GM12878 (cell line): ENCODE measurements around the gene PITPNC1. TPM values are rescaled to one million over a fixed set of nuclear protein-coding genes. Genes with fewer than 3 reads are reported as not detected.

Experiments used
- ATAC-seq: fragments of 200-7000 bp; cut with Tn5 transposase; 3 replicates; pipeline ENCODE4 v1.9.1; 2020; ENCODE audit warnings: mild to moderate bottlenecking, moderate library complexity
- BruUV-seq: library from RNA; stranded (reverse); fragments of 400-500 nt; replicated peaks from 2 replicates; lab custom pipeline; 2021; lab: Mats Ljungman, UMichigan
- CTCF ChIA-PET: fragments of 300-600 bp; sonication (Branson Sonifier 250); formaldehyde crosslinking; extraction: SDS; loops from one replicate; lab custom pipeline; 2021; ENCODE audit warnings: inconsistent platforms; lab: Yijun Ruan, JAX
- POLR2A ChIA-PET: fragments of 350-600 bp; formaldehyde crosslinking; extraction: SDS; loops from one replicate; lab custom pipeline; 2021; ENCODE audit warnings: inconsistent platforms; lab: Charles Lee
- RAD21 ChIA-PET: fragments of 300-600 bp; sonication (Branson Sonifier 250); formaldehyde crosslinking; loops from one replicate; lab custom pipeline; 2023; ENCODE audit warnings: antibody characterized with exemption; ENCODE audit not compliant: unreplicated experiment; lab: Charles Lee
- SMC1A ChIA-PET: fragments of 300-600 bp; sonication (Branson Sonifier 250); formaldehyde crosslinking; loops from one replicate; lab custom pipeline; 2023; ENCODE audit not compliant: unreplicated experiment, uncharacterized antibody; lab: Charles Lee
- DNase-seq: peaks from one replicate; pipeline ENCODE4 v3.0.0-alpha.2; 2011; ENCODE audit warnings: low read depth, low spot score
- FAIRE-seq: peaks from 3 replicates; lab custom pipeline; 2011; peaks lifted over from hg19 to GRCh38; lab: Jason Lieb, UNC
- H2AFZ ChIP-seq: 2 replicates; pipeline ENCODE4 v1.6.0; 2011; ENCODE audit warnings: low read depth, low read length, control low read depth; ENCODE audit not compliant: control insufficient read depth
- H3K27ac ChIP-seq: 2 replicates; pipeline ENCODE4 v1.5.1; 2011; ENCODE audit warnings: control low read depth; ENCODE audit not compliant: control insufficient read depth, insufficient read depth
- H3K27me3 ChIP-seq, 2 experiments: replicated peaks in 1 of 2; 2 replicates each; pipeline versions ENCODE4 v1.6.0 to v1.6.1; 2011; ENCODE audit warnings: low read length in 1 of 2; ENCODE audit not compliant: control insufficient read depth in 2 of 2, insufficient read depth in 2 of 2
- H3K36me3 ChIP-seq, 2 experiments: 2 replicates each; pipeline ENCODE4 v1.5.1; 2011; ENCODE audit warnings: low read length in 1 of 2; ENCODE audit not compliant: control insufficient read depth in 2 of 2, insufficient read depth in 2 of 2
- H3K4me1 ChIP-seq: 2 replicates; pipeline ENCODE4 v1.6.1; 2011; ENCODE audit warnings: mild to moderate bottlenecking, low read length, moderate library complexity, mixed read lengths; ENCODE audit not compliant: control insufficient read depth, insufficient read depth
- H3K4me2 ChIP-seq: 2 replicates; pipeline ENCODE4 v1.6.0; 2011; ENCODE audit warnings: control low read depth; ENCODE audit not compliant: control insufficient read depth, insufficient read depth
- H3K4me3 ChIP-seq: fragments of 200-600 bp; sonication (generic); 2 replicates; pipeline ENCODE4 v1.5.1; 2016
- H3K79me2 ChIP-seq: 2 replicates; pipeline ENCODE4 v1.6.0; 2011; ENCODE audit warnings: low read length; ENCODE audit not compliant: control insufficient read depth, insufficient read depth
- H3K9ac ChIP-seq: 2 replicates; pipeline ENCODE4 v1.8.0; 2011; ENCODE audit warnings: low read length, control low read depth, mixed read lengths; ENCODE audit not compliant: control insufficient read depth, insufficient read depth
- H3K9me3 ChIP-seq: replicated peaks from 3 replicates; pipeline ENCODE4 v1.5.1; 2011; ENCODE audit warnings: mild to moderate bottlenecking, low read length; ENCODE audit not compliant: control insufficient read depth, insufficient read depth
- H4K20me1 ChIP-seq: 2 replicates; pipeline ENCODE4 v1.6.0; 2011; ENCODE audit not compliant: control insufficient read depth, insufficient read depth
- ATF2 ChIP-seq: IDR thresholded peaks from 2 replicates; pipeline ENCODE4 v1.6.1; 2012; ENCODE audit warnings: low read length, inconsistent platforms
- ATF7 ChIP-seq: fragments of 450-650 bp; IDR thresholded peaks from 2 replicates; pipeline ENCODE4 v1.6.1; 2016; ENCODE audit warnings: low read depth, mild to moderate bottlenecking
- CBFB ChIP-seq: IDR thresholded peaks from 2 replicates; pipeline ENCODE4 v1.6.1; 2016; ENCODE audit warnings: antibody characterized with exemption, low read depth
- CBX3 ChIP-seq: fragments of 200-600 bp; sonication (generic); IDR thresholded peaks from 2 replicates; pipeline ENCODE4 v1.6.1; 2016; ENCODE audit warnings: low read depth, borderline replicate concordance
- CTCF ChIP-seq, 3 experiments: IDR thresholded peaks in 2 of 3; conservative IDR thresholded peaks in 1 of 3; 2 replicates each; pipeline ENCODE4 v1.5.1; 2011; ENCODE audit warnings: low read depth in 3 of 3, low read length in 3 of 3, mild to moderate bottlenecking in 3 of 3, control low read depth in 2 of 3, moderate library complexity in 2 of 3, inconsistent platforms in 1 of 3, mixed read lengths in 1 of 3; ENCODE audit not compliant: control insufficient read depth in 2 of 3, insufficient read depth in 1 of 3; ENCODE audit errors: extremely low read depth in 1 of 3
- DPF2 ChIP-seq: fragments of 450-650 bp; IDR thresholded peaks from 2 replicates; pipeline ENCODE4 v1.6.1; 2017; ENCODE audit warnings: mild to moderate bottlenecking
- EGR1 ChIP-seq, 2 experiments: IDR thresholded peaks; 1 replicate in 1 of 2; 2 replicates in 1 of 2; pipeline ENCODE4 v1.6.1; 2011 to 2012; ENCODE audit warnings: low read depth in 2 of 2, low read length in 2 of 2, borderline replicate concordance in 1 of 2, mild to moderate bottlenecking in 1 of 2, moderate library complexity in 1 of 2
- JUND ChIP-seq: IDR thresholded peaks from 2 replicates; pipeline ENCODE4 v1.6.1; 2012; ENCODE audit warnings: low read depth, mild to moderate bottlenecking, low read length, improper control_type of control experiment, moderate library complexity
- KLF5 ChIP-seq: fragments of 450-650 bp; IDR thresholded peaks from 2 replicates; pipeline ENCODE4 v1.6.1; 2014; ENCODE audit warnings: mild to moderate bottlenecking; ENCODE audit not compliant: partially characterized antibody
- MEF2A ChIP-seq: IDR thresholded peaks from 2 replicates; pipeline ENCODE4 v1.6.1; 2011; ENCODE audit warnings: low read depth, mild to moderate bottlenecking, low read length, moderate library complexity; ENCODE audit not compliant: insufficient read depth
- MEF2B ChIP-seq: fragments of 450-650 bp; IDR thresholded peaks from 2 replicates; pipeline ENCODE4 v1.6.1; 2018; ENCODE audit warnings: mild to moderate bottlenecking, moderate library complexity; ENCODE audit not compliant: partially characterized antibody, poor library complexity, severe bottlenecking
- NFYA ChIP-seq: IDR thresholded peaks from 2 replicates; pipeline ENCODE4 v1.6.1; 2011; ENCODE audit warnings: low read depth, mild to moderate bottlenecking, low read length, improper control_type of control experiment, borderline replicate concordance
- PAX5 ChIP-seq: IDR thresholded peaks from 2 replicates; pipeline ENCODE4 v1.6.1; 2011; ENCODE audit warnings: low read depth, low read length, borderline replicate concordance
- RBBP5 ChIP-seq: fragments of 200-600 bp; sonication (generic); conservative IDR thresholded peaks from 2 replicates; pipeline ENCODE4 v1.6.1; 2016
- RUNX3 ChIP-seq: IDR thresholded peaks from 2 replicates; pipeline ENCODE4 v1.6.1; 2012; ENCODE audit warnings: low read length, inconsistent platforms
- USF1 ChIP-seq: IDR thresholded peaks from 2 replicates; pipeline ENCODE4 v1.6.1; 2011; ENCODE audit warnings: borderline replicate concordance, low read depth, mild to moderate bottlenecking, moderate library complexity, mixed read lengths, low read length; ENCODE audit not compliant: insufficient read depth; ENCODE audit errors: extremely low read length
- YY1 ChIP-seq: IDR thresholded peaks from 2 replicates; pipeline ENCODE4 v1.6.1; 2011; ENCODE audit warnings: low read depth, mild to moderate bottlenecking, low read length
- ZNF384 ChIP-seq: IDR thresholded peaks from 2 replicates; pipeline ENCODE4 v1.6.1; 2012; ENCODE audit warnings: low read depth, mild to moderate bottlenecking, low read length, improper control_type of control experiment, borderline replicate concordance
- ZZZ3 ChIP-seq: IDR thresholded peaks from 2 replicates; pipeline ENCODE4 v1.6.1; 2011; ENCODE audit warnings: low read depth; ENCODE audit not compliant: control insufficient read depth, insufficient read length
- WGBS: methylation state at CpG from one replicate; pipeline ENCODE4 v1.1.6; 2016; ENCODE audit warnings: low lambda C conversion rate; ENCODE audit not compliant: insufficient replicate concordance, insufficient coverage; ENCODE audit errors: missing lambda C conversion rate; 5-methylcytosine and 5-hydroxymethylcytosine counted together
- in situ Hi-C: fragments of 300-500 bp; cut with MboI; formaldehyde crosslinking; loops from 9 replicates; pipeline ENCODE4 v1.14.3; 2018; ENCODE audit warnings: mixed read lengths
- intact Hi-C: fragments of 100-400 bp; cut with micrococcal nuclease; formaldehyde crosslinking; loops from one replicate; pipeline ENCODE4 v1.14.2; 2022; ENCODE audit not compliant: unreplicated experiment
- polyA plus RNA-seq, 11 experiments: library from polyadenylated mRNA; depleted of rRNA in 4 of 11; unstranded in 6 of 11; stranded (reverse) in 5 of 11; fragments of >200 nt; fragmentation: Nextera tagmentation in 4 of 11; fragmentation: Illumina TruSeq in 1 of 11; extraction: Ambion mirVana in 4 of 11; extraction: Trizol in 1 of 11; gene quantifications; 1 replicate in 1 of 11; 2 replicates in 10 of 11; pipeline versions ENCODE4 v1.2.1 to v1.2.3, GENCODE V29; 2011 to 2016; ENCODE audit warnings: inconsistent platforms in 2 of 11, missing spikeins in 2 of 11, low read depth in 1 of 11
- total RNA-seq, 4 experiments: library from RNA; depleted of rRNA in 3 of 4; stranded (reverse); fragments of >200 nt in 3 of 4; fragmentation: Illumina TruSeq in 1 of 4; extraction: Trizol in 1 of 4; gene quantifications; 2 replicates each; pipeline versions ENCODE4 v1.2.1 to v1.2.3, GENCODE V29; 2013 to 2021

The PITPNC1 gene
- total and polyA plus RNA-seq, 10 of the 15 experiments (the other 5 are each of a cell fraction or from before 2014, with no cell fraction given), result 12.2 to 62.4 (median 47.3) TPM

GRCh38 chr17:67713169-67713568, 336.1 kb downstream of the PITPNC1 start (continued):
- TF ChIP-seq USF1 (no peak), YY1 (no peak), ATF2 (no peak), NFYA (no peak)

- no TSS peak for BruUV-seq
- no peak for TF ChIP-seq CBX3
- peak; percentile 55; the same call in 1 of the 2 replicates for TF ChIP-seq ZNF384
- TF ChIP-seq RUNX3, result no peak
- TF ChIP-seq MEF2A, result no peak
- TF ChIP-seq EGR1 (IDR thresholded peaks at IDR 0.05; ENCODE audit: borderline replicate concordance in 1 of 2, low read depth in 2 of 2, low read length in 2 of 2), result peak in 1 of 2 experiments; percentile 43; a peak in 1 of 3 replicates
- no peak for TF ChIP-seq CBFB
- no peak for TF ChIP-seq KLF5
- TF ChIP-seq MEF2B, result no peak
- no peak for TF ChIP-seq JUND
- TF ChIP-seq ZZZ3, result no peak
- no peak for TF ChIP-seq CTCF (IDR thresholded peaks at IDR 0.05 in 2 of 3, conservative IDR thresholded peaks at IDR 0.05 in 1 of 3; ENCODE audit: control insufficient read depth in 2 of 3, extremely low read depth in 1 of 3, insufficient read depth in 1 of 3, low read depth in 3 of 3, low read length in 3 of 3)
- TF ChIP-seq DPF2, result 0 out of 2 replicates have a peak, but pooled peaks have one; percentile 23
- TF ChIP-seq RBBP5, result no peak
- 0 out of 2 replicates have a peak, but pooled peaks have one; percentile 2 for TF ChIP-seq PAX5
- TF ChIP-seq ATF7, result peak; percentile 30; the same call in 1 of the 2 replicates
These were observed 339.3 kb downstream of the PITPNC1 start for GRCh38 chr17:67716405-67716798.

More at GRCh38 chr17:67716405-67716798, 339.3 kb downstream of the PITPNC1 start:
- Histone ChIP-seq H3K4me3 (no peak overlapping the region; the same call in 1 of the 2 replicates), H3K27me3 (no peaks in the 10 kb centered on the region), H3K9ac (peak overlapping the region; percentile 95; the same call in 1 of the 2 replicates), H3K27ac (peak overlapping the region; percentile 91), H2AFZ (no peak overlapping the region), H4K20me1 (no peaks in the 10 kb centered on the region), H3K4me1 (peaks cover 6% of the 10 kb centered on the region), H3K36me3 (peaks cover 0 to 6% of the 10 kb centered on the region in 2 experiments; a peak in 2 of 4 replicates), H3K79me2 (peaks cover 29% of the 10 kb centered on the region), H3K9me3 (no peaks in the 10 kb centered on the region), H3K4me2 (peak overlapping the region; percentile 85)
- in situ Hi-C loops (loop anchor here (5.0 kb wide), 1 partner anchor 349 kb away; the partner anchor contains the start of gene PSMD12), intact Hi-C loops (loop anchor here (2.0 to 10.0 kb wide), 3 partner anchors 66 to 342 kb away; partner anchors contain the start of genes BPTF and PITPNC1)
- FAIRE-seq, result no peak
- SMC1A ChIA-PET, result interaction anchor here (0.5 to 2.0 kb wide), 7 partner anchors 22 to 1002 kb away, joined by 3 to 10 read pairs (median 3); no protein-coding TSS in a partner anchor
- RAD21 ChIA-PET, result interaction anchor here (0.8 to 1.1 kb wide), 2 partner anchors 108 to 341 kb away, joined by 4 to 5 read pairs; no protein-coding TSS in a partner anchor
- WGBS, result 93% methylated on average over 6 of the region's 6 CpGs
- peak; percentile 17 for ATAC-seq
- POLR2A ChIA-PET, result interaction anchor here (0.6 to 1.5 kb wide), 11 partner anchors 9 to 1398 kb away, joined by 3 to 12 read pairs (median 6); no protein-coding TSS in a partner anchor
- CTCF ChIA-PET, result interaction anchor here (0.6 to 1.7 kb wide), 6 partner anchors 9 to 423 kb away, joined by 3 to 4 read pairs (median 3); no protein-coding TSS in a partner anchor
- no peak for DNase-seq
